ENCODE measurements around the gene GNB1.
A peak's percentile ranks its signal among the peaks of the same experiment; 100 is the strongest.

- TF ChIP-seq CTCF (IDR thresholded peaks at IDR 0.05), result peak in 1 of 6 experiments; percentile 1
- no peak for TF ChIP-seq POLR2A (IDR thresholded peaks at IDR 0.05)
These were observed 28.6 kb upstream of the GNB1 start for GRCh38 chr1:1919304-1920056.

Data from adrenal gland (tissue), 5 donors.